Thyroid gland (tissue), 4 donors: ENCODE measurements around the gene RTBDN. TPM values are rescaled to one million over a fixed set of nuclear protein-coding genes. Genes with fewer than 3 reads are reported as not detected.
A peak's percentile ranks its signal among the peaks of the same experiment; 100 is the strongest.
"Not testable (repeated sequence)": the region's sequence is repeated elsewhere in the genome, so short reads cannot be mapped to it uniquely, and the experiment has no call there.

Experiments used
- DNase-seq, 2 donors: peaks; one replicate each; pipeline ENCODE4 v3.0.0-alpha.2; 2019
- H3K27ac ChIP-seq, 3 donors: fragments of 200-600 bp; sonication (generic); 1 replicate in 2 of 3; 2 replicates in 1 of 3; pipeline ENCODE4 v1.5.1; 2016 to 2019; ENCODE audit warnings: mild to moderate bottlenecking in 1 of 3, moderate library complexity in 1 of 3
- H3K27me3 ChIP-seq: fragments of 200-600 bp; sonication (generic); one replicate; pipeline ENCODE4 v1.5.1; 2019
- H3K36me3 ChIP-seq, 2 donors: fragments of 200-600 bp; sonication (generic); one replicate each; pipeline ENCODE4 v1.5.1; 2016 to 2019
- H3K4me1 ChIP-seq, 2 donors: fragments of 200-600 bp; sonication (generic); one replicate each; pipeline ENCODE4 v1.5.1; 2017 to 2019
- H3K4me3 ChIP-seq, 3 donors: fragments of 200-600 bp; sonication (generic); replicated peaks in 1 of 3; 1 replicate in 2 of 3; 2 replicates in 1 of 3; pipeline ENCODE4 v1.5.1; 2016; ENCODE audit warnings: mild to moderate bottlenecking in 1 of 3
- H3K9me3 ChIP-seq: fragments of 200-600 bp; sonication (generic); one replicate; pipeline ENCODE4 v1.5.1; 2017
- CTCF ChIP-seq, 6 experiments: fragments of 200-600 bp in 3 of 6; fragments of 450-650 bp in 3 of 6; sonication (generic) in 3 of 6; IDR thresholded peaks; one replicate each; pipeline ENCODE4 v1.5.1; 2016 to 2019; ENCODE audit warnings: antibody characterized with exemption in 6 of 6, mild to moderate bottlenecking in 2 of 6, inconsistent platforms in 1 of 6, moderate library complexity in 1 of 6
- POLR2A ChIP-seq, 2 donors: fragments of 450-650 bp; IDR thresholded peaks; one replicate each; pipeline ENCODE4 v1.6.1; 2017; ENCODE audit warnings: antibody characterized with exemption in 2 of 2, mild to moderate bottlenecking in 2 of 2, moderate library complexity in 1 of 2
- WGBS, 2 donors: methylation state at CpG; one replicate each; pipeline ENCODE4 v1.1.5; 2017; 5-methylcytosine and 5-hydroxymethylcytosine counted together
- intact Hi-C: fragments of 100-400 bp; cut with DNase I; formaldehyde crosslinking; loops from one replicate; pipeline ENCODE4 v1.15.1; 2023
- total RNA-seq, 4 donors: library from RNA; depleted of rRNA; stranded (reverse); fragments of >200 nt; gene quantifications; one replicate each; pipeline ENCODE4 v1.2.3, GENCODE V29; 2016

Gene RTBDN
- total RNA-seq, 4 donors from 2014 or later: not detected

- H3K4me3 ChIP-seq: peak overlapping the region; percentile 58 to 97 (median 86)
- no peaks in the 10 kb centered on the region for H3K36me3 ChIP-seq
- H3K27me3 ChIP-seq: no peaks in the 10 kb centered on the region
- WGBS, 2 donors: 3 to 12% methylated on average over 6 to 19 of the region's 38 CpGs
- H3K9me3 ChIP-seq: no peaks in the 10 kb centered on the region
- intact Hi-C loops: no loop called here
- DNase-seq: peak in 1 of 2 donors; percentile 26
- TF ChIP-seq POLR2A (IDR thresholded peaks at IDR 0.05) (no peak), CTCF (IDR thresholded peaks at IDR 0.05) (no peak)
- H3K27ac ChIP-seq: peak overlapping the region; percentile 35 to 56 (median 39)
- H3K4me1 ChIP-seq: peaks cover 18 to 20% of the 10 kb centered on the region in 2 donors
Observed at GRCh38 chr19:12800923-12801465, 33.4 kb downstream of the RTBDN start.

GRCh38 chr19:12800466-12800770, 34.0 kb downstream of the RTBDN start:
- intact Hi-C loops: no loop called here
- TF ChIP-seq CTCF (IDR thresholded peaks at IDR 0.05): no peak
- TF ChIP-seq POLR2A (IDR thresholded peaks at IDR 0.05): no peak
- H3K27ac ChIP-seq: peak overlapping the region in 1 of 3 donors; percentile 35
- DNase-seq: no peak
- H3K9me3 ChIP-seq: no peaks in the 10 kb centered on the region
- no peaks in the 10 kb centered on the region for H3K27me3 ChIP-seq
- peaks cover 18 to 22% of the 10 kb centered on the region in 2 donors for H3K4me1 ChIP-seq
- H3K36me3 ChIP-seq: no peaks in the 10 kb centered on the region
- H3K4me3 ChIP-seq: no peak overlapping the region
- 71 to 75% methylated on average over 1 of the region's 1 CpG for WGBS, 2 donors

GRCh38 chr19:12799742-12800465, 34.5 kb downstream of the RTBDN start:
- TF ChIP-seq CTCF (IDR thresholded peaks at IDR 0.05) (no peak), POLR2A (IDR thresholded peaks at IDR 0.05) (no peak)
- Histone ChIP-seq H3K4me3 (no peak overlapping the region), H3K9me3 (no peaks in the 10 kb centered on the region), H3K4me1 (peaks cover 18 to 26% of the 10 kb centered on the region in 2 donors), H3K36me3 (no peaks in the 10 kb centered on the region), H3K27me3 (no peaks in the 10 kb centered on the region), H3K27ac (no peak overlapping the region)
- 91 to 95% methylated on average over 16 to 17 of the region's 18 CpGs for WGBS, 2 donors
- intact Hi-C loops: loop anchor here (5.0 kb wide), 1 partner anchor 38 kb away; no protein-coding TSS in a partner anchor
- no peak for DNase-seq

GRCh38 chr19:12797607-12798006, 36.8 kb downstream of the RTBDN start:
- peaks cover 18 to 35% of the 10 kb centered on the region in 2 donors for H3K4me1 ChIP-seq
- H3K27ac ChIP-seq, H3K9me3 ChIP-seq, H3K27me3 ChIP-seq, H3K36me3 ChIP-seq, H3K4me3 ChIP-seq, DNase-seq: not testable (repeated sequence)
- WGBS, 2 donors: 94 to 98% methylated on average over 7 of the region's 7 CpGs
- intact Hi-C loops: loop anchor here (2.0 to 5.0 kb wide), 2 partner anchors 21 to 35 kb away; no protein-coding TSS in a partner anchor

GRCh38 chr19:12797141-12797587, 37.2 kb downstream of the RTBDN start:
- DNase-seq: no peak
- no peaks in the 10 kb centered on the region for H3K9me3 ChIP-seq
- TF ChIP-seq POLR2A (IDR thresholded peaks at IDR 0.05): no peak
- TF ChIP-seq CTCF (IDR thresholded peaks at IDR 0.05): no peak
- no peak overlapping the region for H3K27ac ChIP-seq
- H3K4me3 ChIP-seq: no peak overlapping the region
- WGBS, 2 donors: 88 to 95% methylated on average over 6 of the region's 6 CpGs
- intact Hi-C loops: loop anchor here (2.0 to 5.0 kb wide), 2 partner anchors 20 to 35 kb away; no protein-coding TSS in a partner anchor
- peaks cover 15 to 31% of the 10 kb centered on the region in 2 donors for H3K4me1 ChIP-seq
- no peaks in the 10 kb centered on the region for H3K27me3 ChIP-seq
- peaks cover 0 to 11% of the 10 kb centered on the region in 2 donors for H3K36me3 ChIP-seq
